Activated naive CD4-positive, alpha-beta T cell (primary cell): ENCODE data around the gene ZNF566.
A peak's percentile ranks its signal among the peaks of the same experiment; 100 is the strongest.
"Not testable (repeated sequence)": the region's sequence is repeated elsewhere in the genome, so short reads cannot be mapped to it uniquely, and the experiment has no call there.

Experiments used
- DNase-seq, 4 experiments: peaks; one replicate each; lab custom pipeline; 2025; lab: John Stamatoyannopoulos, UW

ZNF566 gene

GRCh38 chr19:36489118-36489919 lies at the start of gene ZNF566:
TSS of gene ZNF566 (minus strand) at chr19:36489561. CDS start at chr19:36476557, 13,004 bp downstream.
- peak; percentile 77 to 87 (median 84) for DNase-seq

DNA sequence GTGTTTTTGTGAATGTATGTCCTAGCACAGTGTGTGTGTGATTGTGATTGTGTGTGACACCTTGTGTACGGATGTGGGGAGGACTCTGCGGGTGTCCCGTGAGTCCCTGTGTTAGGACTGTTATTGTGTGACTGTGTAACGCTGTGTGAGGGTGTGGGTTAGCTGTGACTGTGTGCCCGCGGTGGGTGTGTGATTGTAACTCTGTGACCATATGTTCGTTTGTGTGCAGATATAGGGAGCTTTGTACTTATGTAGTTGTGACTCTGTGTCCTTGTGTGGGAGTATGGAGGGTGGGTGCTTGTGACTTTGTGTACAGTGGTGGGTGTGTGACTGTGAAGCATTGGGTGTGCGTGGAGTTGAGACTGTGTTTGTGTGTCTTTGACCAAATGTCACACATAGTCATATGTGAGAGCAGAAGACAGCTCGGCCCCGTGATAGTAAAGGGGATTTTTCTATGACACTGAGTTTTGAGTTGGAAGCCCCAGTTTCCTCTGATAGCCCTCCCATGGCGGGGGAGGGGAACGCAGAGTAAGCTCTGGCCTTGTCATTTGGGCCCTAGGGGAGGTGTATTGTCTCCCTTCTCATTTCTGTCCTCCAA lies 39.7 kb upstream of the ZNF566 start:
- DNase-seq = no peak

- DNase-seq = peak; percentile 71 to 85 (median 79)
Measured at GRCh38 chr19:36528194-36528920, 39.0 kb upstream of the ZNF566 start, which contains the start of gene ZNF260. TSS of gene ZNF260 (minus strand) at chr19:36528271. CDS start at chr19:36515238, 13,033 bp downstream.

GRCh38 chr19:36527873-36528193 lies 38.5 kb upstream of the ZNF566 start:
- no peak for DNase-seq

DNA sequence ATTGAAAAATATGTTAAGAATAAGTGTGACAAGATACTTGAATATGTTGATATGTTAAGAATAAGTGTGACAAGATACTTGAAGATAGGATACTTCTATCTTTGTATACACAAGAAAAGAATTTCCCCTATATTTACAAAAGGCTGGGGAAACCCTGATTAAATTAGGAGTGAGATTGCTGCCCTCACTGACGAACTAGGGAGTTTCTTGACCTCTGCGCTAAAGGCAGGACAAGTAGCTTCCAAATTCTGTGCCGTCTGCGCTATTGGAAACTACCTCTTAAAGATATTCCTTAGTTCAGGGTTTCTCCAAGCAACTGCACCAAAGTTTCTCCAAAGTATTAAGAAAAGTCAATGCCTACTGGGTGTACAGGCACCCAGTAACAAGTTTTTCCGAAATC lies 38.0 kb upstream of the ZNF566 start:
- no peak for DNase-seq

GRCh38 chr19:36526581-36526980 lies 37.2 kb upstream of the ZNF566 start:
- no peak for DNase-seq

DNA sequence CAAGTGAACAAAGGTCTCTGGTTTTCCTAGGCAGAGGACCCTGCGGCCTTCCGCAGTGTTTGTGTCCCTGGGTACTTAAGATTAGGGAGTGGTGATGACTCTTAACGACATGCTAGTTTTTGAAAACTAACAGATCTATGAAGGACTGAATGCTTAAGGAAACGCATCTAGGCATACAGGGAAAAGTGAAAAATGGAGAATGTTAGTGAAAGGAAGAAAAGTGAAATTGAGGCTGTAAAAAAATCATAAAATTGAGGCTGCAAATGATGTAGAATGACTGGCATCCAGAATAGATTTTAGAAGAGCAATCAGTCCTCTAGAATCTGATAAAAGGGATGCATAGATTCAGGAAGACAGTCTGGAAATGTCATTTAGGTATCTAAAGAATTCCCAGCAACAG lies 35.3 kb upstream of the ZNF566 start:
- DNase-seq = no peak

- no peak for DNase-seq
Measured at GRCh38 chr19:36514012-36514612, 24.8 kb upstream of the ZNF566 start.

- DNase-seq = no peak
Measured at GRCh38 chr19:36508325-36508724, 19.0 kb upstream of the ZNF566 start.

DNA sequence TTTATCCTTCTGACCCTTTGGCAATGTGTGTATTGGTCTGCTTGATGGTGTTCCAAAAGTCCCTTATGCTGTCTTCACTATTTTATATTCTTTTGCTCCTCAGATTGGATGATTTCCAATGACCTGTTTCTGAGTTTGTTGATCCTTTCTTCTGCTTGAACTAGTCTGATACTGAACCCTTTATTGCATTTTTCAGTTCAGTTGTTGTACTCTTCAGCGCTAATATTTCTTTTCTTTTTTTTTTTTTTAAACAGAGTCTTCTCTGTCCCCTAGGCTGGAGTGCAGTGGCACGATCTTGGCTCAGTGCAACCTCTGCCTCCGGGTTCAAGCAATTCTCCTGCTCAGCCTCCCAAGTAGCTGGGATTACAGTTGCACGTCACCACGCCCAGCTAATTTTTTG lies 12.6 kb upstream of the ZNF566 start:
- DNase-seq = no peak

DNA sequence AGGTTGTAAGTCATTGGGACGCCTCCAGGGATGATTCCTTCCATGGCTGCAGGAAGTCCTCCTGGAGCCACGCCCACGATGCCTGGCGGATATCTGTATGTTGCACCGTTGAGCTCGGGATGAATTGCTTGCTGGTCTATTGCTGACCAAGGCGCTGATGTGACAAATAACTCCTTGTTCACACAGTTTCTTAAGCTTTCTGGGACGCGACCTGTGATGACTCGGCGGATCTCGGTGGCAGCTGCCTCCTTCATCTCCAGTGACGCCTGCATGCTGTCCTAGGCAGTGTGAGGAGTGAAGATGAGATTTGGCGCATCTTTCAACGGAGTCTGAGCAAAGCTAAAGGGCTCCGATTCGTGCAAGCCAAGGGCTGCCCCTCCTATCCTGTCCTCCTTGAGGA lies 7.6 kb upstream of the ZNF566 start:
- DNase-seq = no peak

GRCh38 chr19:36492689-36493453 lies 3.5 kb upstream of the ZNF566 start:
- not testable (repeated sequence) for DNase-seq

- not testable (repeated sequence) for DNase-seq
Measured at GRCh38 chr19:36490846-36491245, 1.5 kb upstream of the ZNF566 start.

- DNase-seq = peak in 3 of 4 experiments; percentile 55 to 63 (median 61)
Measured at GRCh38 chr19:36489920-36490415, 607 bp upstream of the ZNF566 start.

DNA sequence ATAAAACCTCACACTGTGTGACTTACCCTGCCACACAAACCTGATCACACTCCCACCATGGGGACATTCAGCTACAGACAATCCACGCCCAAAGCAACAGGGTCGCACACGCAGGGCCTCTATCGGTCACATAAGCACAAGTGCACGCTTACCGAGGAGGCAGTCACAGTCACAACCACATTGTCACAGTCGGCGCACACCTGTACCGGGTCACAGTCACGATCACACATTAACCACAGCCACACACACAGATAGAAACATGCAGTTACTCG lies 579 bp downstream of the ZNF566 start:
- DNase-seq = peak in 1 of 4 experiments; percentile 9

GRCh38 chr19:36488118-36488845 lies 1.1 kb downstream of the ZNF566 start:
- DNase-seq = no peak

DNA sequence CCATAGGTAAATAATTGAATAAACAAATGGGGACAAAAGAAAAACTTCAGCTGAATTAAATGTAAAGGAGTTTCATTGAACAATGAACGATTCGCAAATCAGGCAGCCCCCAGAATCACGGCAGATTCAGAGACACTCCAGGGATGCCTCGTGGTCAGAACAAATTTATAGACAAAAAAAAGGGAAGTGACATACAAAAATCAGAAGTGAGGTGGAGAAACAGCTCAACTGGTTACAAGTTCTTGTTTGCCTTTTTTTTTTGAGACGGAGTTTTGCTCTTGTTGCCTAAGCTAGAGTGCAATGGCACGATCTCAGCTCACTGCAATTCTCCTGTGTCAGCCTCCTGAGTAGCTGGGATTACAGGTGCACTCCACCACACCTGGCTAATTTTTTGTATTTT lies 5.7 kb downstream of the ZNF566 start:
- DNase-seq = no peak

GRCh38 chr19:36482876-36483275 lies 6.5 kb downstream of the ZNF566 start:
- DNase-seq = no peak

- DNase-seq = no peak
Measured at GRCh38 chr19:36460046-36460445, 29.3 kb downstream of the ZNF566 start.

GRCh38 chr19:36456831-36457230 lies 32.5 kb downstream of the ZNF566 start:
- no peak for DNase-seq

DNA sequence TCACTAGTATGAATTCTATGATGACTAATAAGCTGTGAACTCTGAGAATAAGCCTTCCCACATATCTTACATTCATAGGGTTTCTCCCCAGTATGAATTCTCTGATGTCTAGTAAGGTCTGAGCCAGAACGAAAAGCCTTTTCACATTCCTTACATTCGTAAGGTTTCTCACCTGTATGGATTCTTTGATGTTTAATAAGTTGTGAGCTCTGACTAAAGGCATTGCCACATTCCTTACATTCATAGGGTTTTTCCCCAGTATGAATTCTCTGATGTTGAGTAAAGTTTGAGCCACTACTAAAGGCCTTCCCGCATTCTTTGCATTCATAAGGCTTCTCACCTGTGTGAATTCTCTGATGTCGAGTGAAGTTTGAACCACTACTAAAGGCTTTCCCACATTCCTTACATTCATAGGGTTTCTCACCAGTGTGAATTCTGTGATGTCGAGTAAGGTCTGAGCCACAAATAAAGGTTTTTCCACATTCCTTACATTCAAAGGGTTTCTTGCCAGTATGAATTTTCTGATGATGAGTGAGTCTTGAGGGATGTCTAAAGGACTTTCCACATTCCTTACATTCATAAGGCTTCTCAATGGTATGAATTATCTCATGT lies 40.2 kb downstream of the ZNF566 start:
- DNase-seq = no peak
